ENCODE results near the gene GAPDHS. TPM values are rescaled to one million over a fixed set of nuclear protein-coding genes. Genes with fewer than 3 reads are reported as not detected.

Gene GAPDHS
- total RNA-seq, 1 experiment from 2014 or later = not detected

DNA sequence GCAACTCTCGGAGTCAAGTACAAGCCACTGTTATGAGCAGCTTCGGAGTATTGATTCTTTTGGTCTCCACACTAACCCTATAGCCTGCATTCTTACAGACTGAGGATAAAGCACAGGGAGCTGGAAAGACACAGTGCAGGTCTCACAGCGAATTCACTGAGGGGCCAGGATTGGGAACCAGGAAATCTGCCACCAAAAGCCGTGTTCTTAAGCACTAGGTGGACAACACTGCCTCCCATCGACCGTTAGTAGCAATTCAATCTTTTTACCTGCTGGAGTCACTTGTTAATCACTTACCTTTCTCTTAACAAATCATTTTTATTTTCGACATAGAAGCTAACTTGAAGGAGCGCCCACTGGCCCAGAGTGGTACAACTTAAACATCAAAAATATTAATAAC is 59.0 kb downstream of the GAPDHS start:
- peak; percentile 71 for DNase-seq (ENCODE audit: low spot score)

Other genes with a start within 250 kb of the GAPDHS start
- not detected in 2 replicates for gene MAG, start 241.3 kb upstream of the GAPDHS start, total RNA-seq (2014; rRNA removed; shearing (Covaris generic))
- gene CD22, start 204.3 kb upstream of the GAPDHS start, total RNA-seq (2014; rRNA removed; shearing (Covaris generic)) = 0.28 TPM in 1 of 2 replicates, not detected in the other
- not detected in 2 replicates for gene FFAR1, start 185.6 kb upstream of the GAPDHS start, total RNA-seq (2014; rRNA removed; shearing (Covaris generic))
- not detected in 2 replicates for gene FFAR3, start 175.0 kb upstream of the GAPDHS start, total RNA-seq (2014; rRNA removed; shearing (Covaris generic))
- gene GPR42, start 162.4 kb upstream of the GAPDHS start, total RNA-seq (2014; rRNA removed; shearing (Covaris generic)) = not detected in 2 replicates
- gene FFAR2, start 85.2 kb upstream of the GAPDHS start, total RNA-seq (2014; rRNA removed; shearing (Covaris generic)) = 0.08 and 0.33 TPM in 2 replicates
- not detected in 2 replicates for gene KRTDAP, start 43.0 kb upstream of the GAPDHS start, total RNA-seq (2014; rRNA removed; shearing (Covaris generic))
- 7.0 and 8.6 TPM in 2 replicates for gene DMKN, start 19.8 kb upstream of the GAPDHS start, total RNA-seq (2014; rRNA removed; shearing (Covaris generic))
- gene SBSN, start 5.1 kb upstream of the GAPDHS start, total RNA-seq (2014; rRNA removed; shearing (Covaris generic)) = not detected in 2 replicates
- 184 and 206 TPM in 2 replicates for gene TMEM147, start 12.2 kb downstream of the GAPDHS start, total RNA-seq (2014; rRNA removed; shearing (Covaris generic))
- gene ATP4A, start 30.2 kb downstream of the GAPDHS start, total RNA-seq (2014; rRNA removed; shearing (Covaris generic)) = 0.13 TPM in 1 of 2 replicates, not detected in the other
- not detected in 2 replicates for gene PMIS2, start 52.7 kb downstream of the GAPDHS start, total RNA-seq (2014; rRNA removed; shearing (Covaris generic))
- 71.8 and 75.9 TPM in 2 replicates for gene HAUS5, start 79.3 kb downstream of the GAPDHS start, total RNA-seq (2014; rRNA removed; shearing (Covaris generic))
- gene RBM42, start 95.6 kb downstream of the GAPDHS start, total RNA-seq (2014; rRNA removed; shearing (Covaris generic)) = 218 and 225 TPM in 2 replicates
- gene ETV2, start 108.3 kb downstream of the GAPDHS start, total RNA-seq (2014; rRNA removed; shearing (Covaris generic)) = 2.0 and 3.5 TPM in 2 replicates
- gene COX6B1, start 114.9 kb downstream of the GAPDHS start, total RNA-seq (2014; rRNA removed; shearing (Covaris generic)) = 846 and 847 TPM in 2 replicates
- not detected in 2 replicates for gene UPK1A, start 133.1 kb downstream of the GAPDHS start, total RNA-seq (2014; rRNA removed; shearing (Covaris generic))
- not detected in 2 replicates for gene ZBTB32, start 171.1 kb downstream of the GAPDHS start, total RNA-seq (2014; rRNA removed; shearing (Covaris generic))
- gene KMT2B, start 184.5 kb downstream of the GAPDHS start, total RNA-seq (2014; rRNA removed; shearing (Covaris generic)) = 29.3 and 30.9 TPM in 2 replicates
- gene IGFLR1, start 209.0 kb downstream of the GAPDHS start, total RNA-seq (2014; rRNA removed; shearing (Covaris generic)) = 10.0 and 13.4 TPM in 2 replicates
- gene U2AF1L4, start 212.0 kb downstream of the GAPDHS start, total RNA-seq (2014; rRNA removed; shearing (Covaris generic)) = 20.0 and 20.9 TPM in 2 replicates
- 76.2 and 77.0 TPM in 2 replicates for gene PSENEN, start 212.2 kb downstream of the GAPDHS start, total RNA-seq (2014; rRNA removed; shearing (Covaris generic))
- 13.8 and 15.5 TPM in 2 replicates for gene LIN37, start 215.1 kb downstream of the GAPDHS start, total RNA-seq (2014; rRNA removed; shearing (Covaris generic))
- not detected in 2 replicates for gene HSPB6, start 223.6 kb downstream of the GAPDHS start, total RNA-seq (2014; rRNA removed; shearing (Covaris generic))
- gene PROSER3, start 224.7 kb downstream of the GAPDHS start, total RNA-seq (2014; rRNA removed; shearing (Covaris generic)) = 17.2 and 21.3 TPM in 2 replicates
- 4.0 and 57.4 TPM in 2 replicates for gene ARHGAP33, start 242.1 kb downstream of the GAPDHS start, total RNA-seq (2014; rRNA removed; shearing (Covaris generic))